Muscle of leg (tissue), 11 donors: ENCODE results near the gene UMAD1. TPM values are rescaled to one million over a fixed set of nuclear protein-coding genes. Genes with fewer than 3 reads are reported as not detected.
A peak's percentile ranks its signal among the peaks of the same experiment; 100 is the strongest.

Source experiments
- DNase-seq: peaks from one replicate; pipeline ENCODE4 v3.0.0; 2013
- H3K27ac ChIP-seq: one replicate; pipeline ENCODE4 v1.5.1; 2013; ENCODE audit warnings: mild to moderate bottlenecking, low read length, control low read depth
- H3K27me3 ChIP-seq: one replicate; pipeline ENCODE4 v1.6.1; 2013; ENCODE audit warnings: low read length; ENCODE audit not compliant: control insufficient read depth, insufficient read depth
- H3K36me3 ChIP-seq: one replicate; pipeline ENCODE4 v1.6.1; 2013; ENCODE audit warnings: low read length; ENCODE audit not compliant: control insufficient read depth, insufficient read depth
- H3K4me1 ChIP-seq: one replicate; pipeline ENCODE4 v1.6.1; 2013; ENCODE audit warnings: low read length; ENCODE audit not compliant: control insufficient read depth, insufficient read depth
- H3K4me3 ChIP-seq: one replicate; pipeline ENCODE4 v1.5.1; 2013; ENCODE audit warnings: low read length, control low read depth
- H3K9me3 ChIP-seq: replicated peaks from 2 replicates; pipeline ENCODE4 v1.6.1; 2013; ENCODE audit warnings: low read depth, low read length; ENCODE audit not compliant: control insufficient read depth
- WGBS: methylation state at CpG from one replicate; pipeline ENCODE4 v1.1.5; 2013; ENCODE audit warnings: missing lambda C conversion rate; ENCODE audit not compliant: insufficient coverage; 5-methylcytosine and 5-hydroxymethylcytosine counted together
- polyA plus RNA-seq, 8 donors: library from polyadenylated mRNA; unstranded; fragments of 120-200 nt; gene quantifications; one replicate each; pipeline versions ENCODE4 v1.2.1 to v1.2.3, GENCODE V29; 2013; ENCODE audit warnings: inconsistent platforms in 1 of 8, low replicate concordance in 1 of 8; ENCODE audit not compliant: insufficient read length in 8 of 8, insufficient read depth in 1 of 8
- total RNA-seq: library from RNA; stranded (reverse); fragments of 120-200 nt; gene quantifications from one replicate; pipeline ENCODE4 v1.2.4, GENCODE V29; 2013

Gene UMAD1
- total and polyA plus RNA-seq, 9 donors: 7.4 to 11.8 (median 9.1) TPM

DNA sequence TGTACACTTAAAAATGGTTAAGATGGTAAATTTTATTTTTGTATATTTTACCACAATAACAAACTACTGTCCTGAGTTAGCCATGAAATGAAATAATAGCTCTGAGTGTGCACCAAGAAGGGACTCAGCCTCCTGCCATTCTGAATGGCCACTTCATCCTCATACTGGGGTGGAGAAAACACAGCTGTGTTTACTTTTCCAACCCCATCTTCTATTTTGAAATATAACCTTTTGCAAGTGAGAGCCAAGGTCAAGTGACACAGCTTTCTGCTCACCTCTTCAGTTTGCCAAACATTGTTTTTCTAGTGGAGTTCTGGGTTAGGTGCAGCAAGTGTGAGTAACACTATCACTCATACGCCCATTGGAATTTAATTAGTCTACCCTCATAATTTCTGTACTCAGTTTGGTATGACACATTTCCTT is 220.7 kb downstream of the UMAD1 start:
- no CpG with 5 or more reads among the region's 1 CpG for WGBS
- Histone ChIP-seq H3K36me3 (no peaks in the 10 kb centered on the region), H3K27ac (no peak overlapping the region), H3K9me3 (no peaks in the 10 kb centered on the region), H3K27me3 (no peaks in the 10 kb centered on the region), H3K4me3 (no peak overlapping the region), H3K4me1 (peaks cover 2% of the 10 kb centered on the region)
- no peak for DNase-seq

GRCh38 chr7:7862393-7862792 is 221.8 kb downstream of the UMAD1 start:
- H3K27ac ChIP-seq: no peak overlapping the region
- DNase-seq: no peak
- WGBS: no CpG with 5 or more reads among the region's 2 CpGs
- H3K36me3 ChIP-seq: no peaks in the 10 kb centered on the region
- peaks cover 2% of the 10 kb centered on the region for H3K4me1 ChIP-seq
- no peaks in the 10 kb centered on the region for H3K9me3 ChIP-seq
- H3K27me3 ChIP-seq: no peaks in the 10 kb centered on the region
- no peak overlapping the region for H3K4me3 ChIP-seq

GRCh38 chr7:7867846-7868571 is 227.5 kb downstream of the UMAD1 start:
- WGBS: 33% methylated on average over 2 of the region's 10 CpGs
- no peaks in the 10 kb centered on the region for H3K27me3 ChIP-seq
- H3K36me3 ChIP-seq: no peaks in the 10 kb centered on the region
- H3K4me3 ChIP-seq: no peak overlapping the region
- H3K4me1 ChIP-seq: no peaks in the 10 kb centered on the region
- peak overlapping the region; percentile 70 for H3K27ac ChIP-seq
- no peaks in the 10 kb centered on the region for H3K9me3 ChIP-seq
- peak; percentile 93 for DNase-seq

DNA sequence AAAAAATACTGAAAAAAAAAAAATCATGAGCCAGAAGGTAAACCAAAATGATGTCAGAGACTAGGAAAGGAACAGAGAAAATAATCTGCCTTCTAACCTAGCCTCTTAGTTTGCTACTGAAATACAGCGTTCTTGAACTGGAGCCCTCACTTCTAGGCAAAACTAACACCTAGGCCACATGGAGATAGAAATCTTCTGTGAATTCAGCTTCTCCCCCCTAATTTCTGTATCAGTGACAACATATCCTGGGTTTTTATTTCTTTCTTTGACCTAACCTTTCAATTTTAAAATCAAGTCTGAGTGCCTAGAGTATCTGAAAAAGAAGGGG is 228.0 kb downstream of the UMAD1 start:
- DNase-seq: no peak
- Histone ChIP-seq H3K27ac (peak overlapping the region; percentile 70), H3K36me3 (no peaks in the 10 kb centered on the region), H3K9me3 (no peaks in the 10 kb centered on the region), H3K27me3 (no peaks in the 10 kb centered on the region), H3K4me3 (no peak overlapping the region), H3K4me1 (no peaks in the 10 kb centered on the region)
- no CpG with 5 or more reads among the region's 1 CpG for WGBS

- DNase-seq: no peak
- Histone ChIP-seq H3K27me3 (no peaks in the 10 kb centered on the region), H3K4me1 (no peaks in the 10 kb centered on the region), H3K9me3 (no peaks in the 10 kb centered on the region), H3K27ac (peak overlapping the region; percentile 39), H3K4me3 (no peak overlapping the region), H3K36me3 (no peaks in the 10 kb centered on the region)
- WGBS: no CpG with 5 or more reads among the region's 1 CpG
Observed at GRCh38 chr7:7869036-7869435, 228.5 kb downstream of the UMAD1 start.

DNA sequence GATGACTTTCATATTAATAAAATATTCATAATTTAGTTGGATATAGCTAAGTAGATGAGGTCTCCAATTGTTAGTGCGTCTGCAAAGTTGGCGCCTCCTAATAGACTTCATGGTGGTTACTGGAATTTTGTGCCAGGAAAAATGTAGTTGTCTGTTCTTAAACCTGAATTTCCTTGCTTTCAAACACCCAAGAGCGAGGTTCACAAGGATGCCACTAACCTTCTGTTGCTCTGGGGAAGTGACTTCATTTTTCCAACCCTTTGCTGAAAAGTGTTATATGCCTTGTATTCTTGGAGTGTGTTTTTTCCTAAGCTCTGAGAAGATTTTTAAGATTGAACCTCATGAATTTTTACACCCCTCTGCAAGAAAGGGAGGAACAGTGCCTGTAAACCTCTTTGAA is 229.1 kb downstream of the UMAD1 start:
- no CpG with 5 or more reads among the region's 3 CpGs for WGBS
- Histone ChIP-seq H3K36me3 (no peaks in the 10 kb centered on the region), H3K9me3 (no peaks in the 10 kb centered on the region), H3K4me1 (no peaks in the 10 kb centered on the region), H3K27ac (no peak overlapping the region), H3K4me3 (no peak overlapping the region), H3K27me3 (no peaks in the 10 kb centered on the region)
- peak; percentile 87 for DNase-seq

GRCh38 chr7:7870555-7870954 is 230.0 kb downstream of the UMAD1 start:
- peak; percentile 86 for DNase-seq
- no CpG with 5 or more reads among the region's 1 CpG for WGBS
- H3K4me3 ChIP-seq: no peak overlapping the region

GRCh38 chr7:7876419-7876818 is 235.9 kb downstream of the UMAD1 start:
- Histone ChIP-seq H3K36me3 (no peaks in the 10 kb centered on the region), H3K27me3 (no peaks in the 10 kb centered on the region), H3K4me3 (no peak overlapping the region), H3K9me3 (no peaks in the 10 kb centered on the region), H3K4me1 (no peaks in the 10 kb centered on the region), H3K27ac (no peak overlapping the region)
- no CpG with 5 or more reads among the region's 1 CpG for WGBS
- no peak for DNase-seq

More at GRCh38 chr7:7870555-7870954, 230.0 kb downstream of the UMAD1 start:
- H3K27ac ChIP-seq: no peak overlapping the region
- no peaks in the 10 kb centered on the region for H3K27me3 ChIP-seq
- H3K4me1 ChIP-seq: no peaks in the 10 kb centered on the region
- H3K36me3 ChIP-seq: no peaks in the 10 kb centered on the region
- no peaks in the 10 kb centered on the region for H3K9me3 ChIP-seq

- Histone ChIP-seq H3K4me1 (peaks cover 3% of the 10 kb centered on the region), H3K4me3 (no peak overlapping the region), H3K36me3 (no peaks in the 10 kb centered on the region), H3K9me3 (no peaks in the 10 kb centered on the region), H3K27ac (no peak overlapping the region), H3K27me3 (no peaks in the 10 kb centered on the region)
- WGBS: 84% methylated on average over 3 of the region's 6 CpGs
- no peak for DNase-seq
Observed at GRCh38 chr7:7881581-7881980, 241.0 kb downstream of the UMAD1 start.

- WGBS: 78% methylated on average over 1 of the region's 2 CpGs
- H3K9me3 ChIP-seq: no peaks in the 10 kb centered on the region
Observed at GRCh38 chr7:7882888-7883287, 242.3 kb downstream of the UMAD1 start.

DNA sequence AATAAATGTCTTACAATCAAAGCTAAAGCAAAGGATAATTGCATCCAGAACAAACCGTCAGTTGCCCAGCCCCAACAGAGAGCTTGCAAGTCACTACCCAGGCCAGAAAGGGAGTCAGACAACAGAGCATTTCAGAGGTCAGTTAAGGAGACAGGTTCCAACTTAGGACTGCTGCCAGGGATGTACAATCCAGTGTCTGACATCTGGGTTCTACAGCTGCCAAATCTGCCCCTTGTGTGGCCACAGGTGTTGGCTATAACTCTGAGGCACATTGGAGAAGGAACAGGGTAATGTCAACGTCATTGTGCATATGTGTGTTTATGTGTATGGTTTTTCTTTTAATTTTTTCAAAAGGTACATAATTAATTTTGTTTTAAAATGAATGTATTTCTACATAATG is 242.8 kb downstream of the UMAD1 start:
- Histone ChIP-seq H3K36me3 (no peaks in the 10 kb centered on the region), H3K4me3 (no peak overlapping the region), H3K27me3 (no peaks in the 10 kb centered on the region), H3K27ac (no peak overlapping the region), H3K9me3 (no peaks in the 10 kb centered on the region), H3K4me1 (peaks cover 3% of the 10 kb centered on the region)
- peak; percentile 66 for DNase-seq
- WGBS: 0% methylated on average over 1 of the region's 2 CpGs

More at GRCh38 chr7:7882888-7883287, 242.3 kb downstream of the UMAD1 start:
- no peak for DNase-seq
- Histone ChIP-seq H3K36me3 (no peaks in the 10 kb centered on the region), H3K4me3 (no peak overlapping the region), H3K27me3 (no peaks in the 10 kb centered on the region), H3K4me1 (peaks cover 3% of the 10 kb centered on the region), H3K27ac (no peak overlapping the region)
